IPS-18a (cell line): ENCODE data around the gene ACBD4.

Source experiments
- H3K27ac ChIP-seq: one replicate; pipeline ENCODE4 v1.5.1; 2013; ENCODE audit warnings: low read length
- H3K27me3 ChIP-seq: one replicate; pipeline ENCODE4 v1.6.1; 2013; ENCODE audit warnings: mild to moderate bottlenecking, low read length; ENCODE audit not compliant: control insufficient read depth, insufficient read depth
- H3K36me3 ChIP-seq: one replicate; pipeline ENCODE4 v1.6.1; 2013; ENCODE audit warnings: low read depth, low read length; ENCODE audit not compliant: control insufficient read depth
- H3K4me1 ChIP-seq: one replicate; pipeline ENCODE4 v1.6.1; 2013; ENCODE audit warnings: low read depth, low read length; ENCODE audit not compliant: control insufficient read depth
- H3K4me3 ChIP-seq: one replicate; pipeline ENCODE4 v1.5.1; 2013; ENCODE audit warnings: low read length
- H3K9ac ChIP-seq: one replicate; pipeline ENCODE4 v1.6.1; 2013; ENCODE audit warnings: mild to moderate bottlenecking, low read length, moderate library complexity
- H3K9me3 ChIP-seq: one replicate; pipeline ENCODE4 v1.6.1; 2013; ENCODE audit warnings: low read depth, low read length; ENCODE audit not compliant: control insufficient read depth

The ACBD4 gene

DNA sequence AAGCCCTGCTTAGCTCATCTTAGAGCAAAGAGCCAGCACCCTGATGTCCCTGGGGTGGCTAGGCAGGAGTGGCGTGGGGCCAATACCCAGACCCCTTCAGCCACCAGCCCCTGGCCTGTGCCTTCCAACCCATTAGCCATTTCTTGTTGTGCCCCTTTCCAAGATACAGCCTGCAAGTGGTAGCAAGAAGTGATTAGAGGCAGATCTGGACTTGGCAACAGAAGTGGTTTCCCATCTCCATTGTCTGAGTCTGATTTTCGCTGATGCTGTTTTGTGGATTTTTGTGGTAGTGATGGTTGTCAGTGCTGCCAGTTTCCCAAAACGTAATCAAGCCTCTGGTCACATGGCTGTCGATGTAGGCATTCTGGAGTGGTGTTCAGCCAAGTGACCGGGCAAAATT is 28.9 kb upstream of the ACBD4 start:
- Histone ChIP-seq H3K36me3 (peaks cover 69% of the 10 kb centered on the region), H3K9me3 (no peaks in the 10 kb centered on the region), H3K4me1 (no peaks in the 10 kb centered on the region), H3K9ac (no peak overlapping the region), H3K4me3 (no peak overlapping the region), H3K27me3 (no peaks in the 10 kb centered on the region), H3K27ac (no peak overlapping the region)

DNA sequence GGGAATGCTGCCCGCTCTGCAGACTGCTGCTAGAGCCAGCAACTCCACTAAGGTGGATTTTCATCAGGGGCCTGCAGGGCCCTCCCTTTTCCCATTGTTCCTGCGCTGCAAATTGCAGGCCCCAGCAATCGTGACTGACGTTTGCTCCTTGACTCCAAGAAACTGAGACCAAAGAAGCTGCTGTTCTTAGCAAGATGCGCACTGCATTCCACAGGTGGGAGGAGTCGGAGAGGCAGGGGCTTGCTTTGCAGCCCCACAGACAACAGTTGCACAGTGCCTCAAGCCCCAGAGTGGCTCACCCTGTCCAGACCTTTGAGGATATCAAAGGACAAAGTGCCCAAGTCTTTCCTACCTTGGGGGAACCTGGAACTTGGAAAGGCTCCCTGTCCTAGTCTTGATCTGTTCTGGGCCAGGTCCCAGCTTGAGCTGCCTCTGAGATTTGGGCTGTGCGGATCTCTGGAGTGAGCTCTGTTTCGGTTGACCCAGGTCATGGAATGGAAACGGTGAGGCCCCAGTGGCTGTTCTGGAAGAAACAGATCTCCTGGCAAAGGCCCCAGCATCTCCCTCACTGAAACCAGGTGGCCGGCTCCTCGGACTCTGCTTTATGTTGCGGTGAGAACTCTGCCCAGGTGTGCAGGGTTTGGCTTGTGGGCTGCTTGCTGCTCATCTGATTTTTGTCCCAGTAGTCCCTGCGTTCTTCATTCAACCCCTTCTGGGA is 28.0 kb upstream of the ACBD4 start:
- Histone ChIP-seq H3K4me1 (no peaks in the 10 kb centered on the region), H3K36me3 (peaks cover 60% of the 10 kb centered on the region), H3K9me3 (no peaks in the 10 kb centered on the region), H3K4me3 (no peak overlapping the region), H3K9ac (no peak overlapping the region), H3K27ac (no peak overlapping the region), H3K27me3 (no peaks in the 10 kb centered on the region)

DNA sequence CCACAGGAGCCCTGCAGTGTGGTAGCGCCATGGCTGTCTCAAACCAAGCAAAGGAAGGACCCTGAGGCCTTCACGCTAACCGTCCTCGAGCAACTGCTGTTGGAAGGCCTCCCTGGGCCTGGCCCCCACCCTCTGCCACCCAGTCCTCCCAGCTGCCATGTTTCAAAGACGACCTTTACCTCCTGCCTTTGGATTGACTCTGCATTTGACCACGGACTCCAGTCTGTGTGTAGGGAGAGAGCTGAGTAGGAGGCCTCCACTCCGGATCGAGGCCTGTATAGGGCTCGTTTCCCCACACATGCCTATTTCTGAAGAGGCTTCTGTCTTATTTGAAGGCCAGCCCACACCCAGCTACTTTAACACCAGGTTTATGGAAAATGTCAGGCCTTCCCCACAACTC is 27.4 kb upstream of the ACBD4 start:
- Histone ChIP-seq H3K9ac (no peak overlapping the region), H3K27ac (no peak overlapping the region), H3K9me3 (no peaks in the 10 kb centered on the region), H3K36me3 (peaks cover 54% of the 10 kb centered on the region), H3K4me1 (no peaks in the 10 kb centered on the region), H3K4me3 (no peak overlapping the region), H3K27me3 (no peaks in the 10 kb centered on the region)

DNA sequence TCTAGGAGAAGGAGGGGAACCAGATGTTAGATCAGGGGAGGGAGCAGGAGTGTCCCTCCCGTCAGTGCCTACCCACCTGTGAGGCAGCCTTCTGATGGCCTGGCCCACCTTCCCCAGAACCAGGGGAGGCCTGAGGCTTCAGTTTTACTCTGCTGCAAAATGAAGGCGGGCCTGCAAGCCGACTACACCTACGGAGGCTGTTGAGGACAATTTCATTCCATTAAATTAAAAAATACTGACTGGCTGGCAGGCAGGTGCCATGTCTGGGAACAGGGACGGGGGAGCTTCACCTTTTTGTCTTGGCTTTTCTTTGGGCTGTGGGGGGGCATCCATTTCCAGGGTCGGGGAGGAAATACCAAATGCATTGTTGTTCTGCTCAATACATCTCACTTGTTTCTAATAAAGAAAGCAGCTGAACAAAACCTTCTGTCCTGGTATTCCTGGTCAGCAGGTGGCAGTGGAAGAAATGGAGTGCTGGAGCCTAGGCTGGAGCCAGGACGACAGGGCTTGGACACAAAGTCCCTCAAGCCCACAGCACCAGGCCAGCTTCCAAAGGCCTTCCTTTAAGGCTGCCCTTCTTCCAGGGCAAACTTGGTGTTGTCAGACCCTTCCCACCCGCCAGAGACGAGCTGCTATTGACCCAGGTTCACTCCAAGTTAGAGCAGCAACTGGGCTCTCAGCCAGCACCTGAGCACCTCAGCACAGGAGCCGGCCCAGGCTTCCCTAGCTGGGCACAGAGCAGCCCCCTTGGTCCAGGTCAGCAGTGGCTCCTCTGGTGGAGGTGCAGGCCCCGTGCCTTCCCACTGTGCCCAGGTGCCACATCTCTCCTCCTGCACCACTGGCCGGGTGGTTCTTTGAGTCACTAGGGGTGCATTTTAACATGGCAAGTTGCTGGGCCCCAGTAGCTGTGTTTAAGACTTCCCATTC is 26.6 kb upstream of the ACBD4 start:
- peaks cover 46% of the 10 kb centered on the region for H3K36me3 ChIP-seq
- no peaks in the 10 kb centered on the region for H3K27me3 ChIP-seq
- no peaks in the 10 kb centered on the region for H3K4me1 ChIP-seq
- H3K27ac ChIP-seq: no peak overlapping the region
- H3K9me3 ChIP-seq: no peaks in the 10 kb centered on the region
- H3K4me3 ChIP-seq: no peak overlapping the region
- no peak overlapping the region for H3K9ac ChIP-seq

DNA sequence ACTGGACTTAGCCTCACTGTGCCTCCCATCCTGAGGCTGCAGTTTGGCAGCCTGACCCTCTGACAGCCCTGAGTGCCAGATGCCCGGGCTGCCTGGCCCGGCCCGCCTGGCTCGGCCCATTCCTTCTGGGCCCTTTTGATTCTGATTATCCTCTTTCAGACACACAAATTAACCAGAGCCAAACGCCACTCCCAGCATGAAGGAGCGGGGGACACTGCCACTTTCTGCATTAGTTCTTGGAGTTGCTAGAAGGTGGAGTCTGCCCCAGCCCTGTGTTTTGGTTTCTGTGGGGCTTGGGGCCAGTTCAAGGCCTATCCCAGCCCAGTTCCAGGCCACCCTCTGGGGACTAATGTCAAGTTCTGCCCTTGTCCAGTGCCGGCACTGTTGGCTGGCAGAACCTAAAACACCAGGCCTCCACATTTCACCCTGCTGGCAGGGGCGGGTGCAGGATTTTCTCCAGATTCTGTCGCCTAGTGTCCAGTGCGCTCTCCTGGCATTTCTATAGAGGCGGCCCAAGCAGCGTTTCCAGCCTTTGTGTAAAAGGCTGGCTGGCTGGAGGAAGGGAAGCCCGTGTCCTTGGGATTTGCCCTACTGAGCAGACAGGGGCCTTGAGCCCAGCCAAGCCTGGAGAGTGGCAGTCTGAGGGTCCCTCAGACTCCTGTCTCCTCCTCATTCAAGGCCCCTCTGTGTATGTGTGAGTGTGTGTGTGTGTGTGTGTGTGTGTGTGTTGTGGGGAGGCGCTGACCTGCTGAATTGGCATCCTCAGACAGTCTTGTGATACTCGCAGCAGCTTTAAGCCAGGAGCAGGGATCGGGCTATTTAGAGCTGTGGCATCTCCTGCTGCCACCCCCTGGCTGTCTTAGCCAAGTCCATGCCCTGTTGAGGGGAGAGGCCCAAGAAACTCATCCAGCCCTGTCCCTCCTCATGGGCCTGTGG is 24.5 kb upstream of the ACBD4 start:
- H3K4me3 ChIP-seq: no peak overlapping the region
- H3K36me3 ChIP-seq: peaks cover 27% of the 10 kb centered on the region
- H3K4me1 ChIP-seq: no peaks in the 10 kb centered on the region
- H3K27me3 ChIP-seq: no peaks in the 10 kb centered on the region
- no peak overlapping the region for H3K27ac ChIP-seq
- H3K9ac ChIP-seq: no peak overlapping the region
- no peaks in the 10 kb centered on the region for H3K9me3 ChIP-seq

DNA sequence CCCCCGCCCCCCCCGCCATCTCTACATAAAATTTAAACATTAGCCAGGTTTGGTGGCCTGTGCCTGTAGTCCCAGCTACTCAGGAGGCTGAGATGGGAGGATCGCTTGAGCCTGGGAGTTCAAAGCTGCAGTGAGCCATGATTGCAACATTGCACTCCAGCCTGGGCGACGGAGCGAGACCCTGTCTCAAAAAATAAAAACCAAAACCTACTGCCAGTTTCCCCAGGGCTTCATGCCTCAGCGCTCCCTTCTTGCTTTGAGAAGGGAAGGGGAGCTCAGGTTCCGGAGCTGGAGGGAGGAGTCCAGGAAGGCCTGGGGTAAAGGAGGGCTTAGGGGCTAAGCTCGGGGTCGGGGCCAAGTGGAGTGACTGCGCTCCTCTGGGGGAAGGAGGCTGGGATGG is 23.6 kb upstream of the ACBD4 start:
- Histone ChIP-seq H3K9ac (no peak overlapping the region), H3K9me3 (no peaks in the 10 kb centered on the region), H3K27me3 (no peaks in the 10 kb centered on the region), H3K27ac (no peak overlapping the region), H3K4me1 (no peaks in the 10 kb centered on the region), H3K4me3 (no peak overlapping the region), H3K36me3 (peaks cover 18% of the 10 kb centered on the region)

DNA sequence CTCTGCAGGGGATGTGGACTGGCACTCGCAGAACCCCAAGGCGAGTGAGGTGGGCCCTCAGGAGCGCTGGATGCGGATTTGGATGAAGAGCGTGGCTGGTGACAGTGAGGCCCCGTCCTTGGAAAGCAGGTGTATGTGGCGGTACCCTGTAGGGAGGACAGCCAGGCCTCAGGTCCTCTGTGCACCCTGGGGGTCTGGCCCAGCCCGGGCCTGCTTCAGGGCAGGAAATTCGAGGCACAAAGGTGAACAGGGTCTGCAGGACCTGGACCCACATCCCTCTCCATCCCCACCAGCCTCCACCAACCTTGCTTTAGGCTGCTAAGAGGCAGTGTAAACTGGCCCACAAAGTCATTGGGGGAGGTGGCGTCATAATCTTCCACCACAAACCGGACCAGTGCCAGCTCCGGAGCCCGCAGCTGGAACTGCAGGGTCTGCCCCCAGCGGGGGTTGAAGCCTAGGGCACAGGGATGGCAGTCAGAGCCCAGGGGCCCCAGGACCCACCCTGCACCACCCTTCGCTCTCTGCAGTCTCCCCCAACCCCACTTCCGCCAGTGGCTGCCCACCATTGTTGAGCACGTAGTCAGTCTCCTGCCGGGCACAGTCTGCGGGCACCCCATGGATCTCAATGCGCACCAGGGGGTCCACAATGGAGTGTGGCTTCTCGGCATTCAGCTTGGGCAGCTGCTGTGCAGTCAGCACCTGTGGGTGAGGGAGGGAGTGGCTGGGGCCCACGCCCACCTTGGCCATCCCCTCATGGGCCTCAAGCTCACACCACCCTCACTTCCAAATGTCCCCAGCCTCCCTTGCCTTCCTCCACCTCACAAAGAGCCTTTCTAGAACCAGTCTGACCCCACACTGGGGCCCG is 22.7 kb upstream of the ACBD4 start:
- no peak overlapping the region for H3K9ac ChIP-seq
- H3K4me3 ChIP-seq: no peak overlapping the region
- no peaks in the 10 kb centered on the region for H3K9me3 ChIP-seq
- H3K4me1 ChIP-seq: no peaks in the 10 kb centered on the region
- H3K36me3 ChIP-seq: peaks cover 8% of the 10 kb centered on the region
- H3K27me3 ChIP-seq: no peaks in the 10 kb centered on the region
- no peak overlapping the region for H3K27ac ChIP-seq

DNA sequence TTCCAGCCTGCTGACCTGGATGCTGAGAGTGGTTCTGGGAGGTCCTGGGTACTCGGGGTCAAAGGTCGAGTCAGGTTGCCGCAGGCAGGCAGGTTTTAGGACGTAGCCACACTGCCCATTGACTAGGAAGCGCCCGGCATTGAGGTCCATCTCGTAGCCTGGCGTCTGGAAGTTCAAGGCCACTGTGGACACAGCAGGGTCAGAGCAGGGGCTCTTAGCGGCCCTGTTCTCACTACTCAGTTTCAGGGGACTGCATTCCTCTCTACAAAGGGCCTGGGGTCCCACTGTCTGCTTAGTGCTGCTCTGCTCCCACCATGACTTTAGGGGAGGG is 22.1 kb upstream of the ACBD4 start:
- Histone ChIP-seq H3K4me1 (no peaks in the 10 kb centered on the region), H3K9me3 (no peaks in the 10 kb centered on the region), H3K4me3 (no peak overlapping the region), H3K36me3 (peaks cover 2% of the 10 kb centered on the region), H3K27me3 (no peaks in the 10 kb centered on the region), H3K27ac (no peak overlapping the region), H3K9ac (no peak overlapping the region)

DNA sequence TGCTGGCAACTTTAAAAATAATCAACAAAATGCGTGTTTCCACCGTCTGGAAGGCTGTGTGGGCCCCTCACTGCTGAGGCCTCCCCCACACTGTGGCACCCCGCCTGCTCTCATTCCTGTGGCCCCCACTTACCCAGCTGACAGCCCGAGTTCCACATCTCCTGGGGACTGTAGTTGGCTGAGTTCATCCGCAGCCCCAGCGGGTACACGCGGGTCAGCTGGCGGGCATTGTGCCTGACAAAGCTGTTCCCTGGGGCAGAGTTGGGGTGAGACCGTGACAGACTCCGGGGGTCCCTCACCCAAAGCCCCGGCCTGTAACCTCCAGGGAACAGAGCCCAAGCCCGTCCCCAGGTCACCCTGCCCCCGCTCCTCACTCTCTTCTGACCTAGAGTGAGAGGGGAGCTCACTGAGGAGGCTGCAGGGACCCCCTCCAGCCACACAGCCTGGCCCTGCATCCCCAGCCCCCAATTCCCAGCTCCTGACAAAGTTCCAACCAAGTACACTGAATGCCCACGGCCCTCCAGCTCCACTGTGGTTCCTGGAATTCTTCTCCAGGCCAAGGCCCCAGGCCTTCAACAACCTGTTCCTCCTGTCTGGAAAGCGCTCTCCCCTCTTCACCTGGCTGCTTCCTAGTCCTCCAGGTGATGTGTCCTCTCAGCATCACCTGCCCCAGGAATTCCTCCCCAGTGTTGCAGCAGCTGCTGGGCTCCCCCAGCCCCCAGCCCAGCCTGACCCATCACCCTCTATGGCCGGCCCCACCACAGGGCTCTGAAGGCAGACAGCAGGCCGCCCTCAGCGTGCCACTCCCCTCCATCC is 21.2 kb upstream of the ACBD4 start:
- H3K9me3 ChIP-seq: no peaks in the 10 kb centered on the region
- no peak overlapping the region for H3K27ac ChIP-seq
- no peaks in the 10 kb centered on the region for H3K27me3 ChIP-seq
- H3K36me3 ChIP-seq: no peaks in the 10 kb centered on the region
- H3K9ac ChIP-seq: no peak overlapping the region
- no peaks in the 10 kb centered on the region for H3K4me1 ChIP-seq
- no peak overlapping the region for H3K4me3 ChIP-seq

DNA sequence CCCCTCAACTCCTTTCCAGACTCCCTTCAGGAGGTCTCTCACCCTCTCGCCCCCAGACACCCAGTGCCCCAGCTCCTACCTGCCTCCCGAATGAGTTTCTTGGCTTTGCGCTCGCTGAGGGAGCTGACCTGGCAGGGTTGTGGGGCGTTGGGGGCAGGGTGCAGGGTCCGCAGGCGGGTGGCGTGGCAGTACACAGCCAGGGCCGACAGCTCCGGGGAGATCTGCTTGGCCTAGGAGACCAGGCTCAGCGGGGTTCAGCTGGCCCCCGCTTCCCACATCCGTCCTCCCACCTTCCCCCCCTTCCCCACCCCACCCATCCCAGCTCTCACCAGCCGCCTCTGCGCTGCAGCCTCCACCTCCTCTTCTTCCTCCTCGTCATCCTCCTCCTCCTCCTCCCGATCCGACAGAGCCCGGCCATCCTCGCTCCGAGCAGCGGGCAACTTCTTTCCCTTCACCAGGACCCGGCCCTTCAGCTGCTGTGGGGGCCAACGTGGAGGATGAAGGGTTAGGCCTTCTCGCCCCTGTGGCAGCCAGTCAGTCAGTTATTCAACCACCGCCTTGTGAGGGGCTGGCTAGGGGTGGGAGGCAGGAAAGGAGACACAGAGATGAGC is 20.4 kb upstream of the ACBD4 start:
- Histone ChIP-seq H3K27ac (no peak overlapping the region), H3K4me1 (no peaks in the 10 kb centered on the region), H3K36me3 (no peaks in the 10 kb centered on the region), H3K9ac (no peak overlapping the region), H3K9me3 (no peaks in the 10 kb centered on the region), H3K4me3 (no peak overlapping the region), H3K27me3 (no peaks in the 10 kb centered on the region)
